DOHH2 (cell line): ENCODE measurements around the gene CEP95.
A peak's percentile ranks its signal among the peaks of the same experiment; 100 is the strongest.

Experiments
- H3F3A ChIP-seq: fragments of 200-600 bp; sonication (generic), shearing (Covaris generic); 2 replicates; pipeline ENCODE4 v1.6.0; 2016; ENCODE audit warnings: antibody characterized with exemption, mild to moderate bottlenecking; ENCODE audit not compliant: control insufficient read depth, insufficient read depth
- H3K27ac ChIP-seq: fragments of 200-600 bp; sonication (generic); 2 replicates; pipeline ENCODE4 v1.5.1; 2014; ENCODE audit warnings: low read depth, mild to moderate bottlenecking, low read length, moderate library complexity
- H3K27me3 ChIP-seq: fragments of 200-600 bp; sonication (generic); 2 replicates; pipeline ENCODE4 v1.6.1; 2014; ENCODE audit warnings: mild to moderate bottlenecking, low read length, mixed read lengths; ENCODE audit not compliant: control insufficient read depth
- H3K36me3 ChIP-seq: fragments of 200-600 bp; sonication (generic); 2 replicates; pipeline ENCODE4 v1.6.1; 2014; ENCODE audit warnings: mild to moderate bottlenecking, low read length, moderate library complexity, mixed read lengths; ENCODE audit not compliant: control insufficient read depth
- H3K4me1 ChIP-seq: fragments of 200-600 bp; sonication (generic); 2 replicates; pipeline ENCODE4 v1.6.1; 2014; ENCODE audit warnings: mild to moderate bottlenecking, low read length, mixed read lengths; ENCODE audit not compliant: control insufficient read depth
- H3K4me2 ChIP-seq: fragments of 200-600 bp; sonication (generic); 2 replicates; pipeline ENCODE4 v1.6.0; 2014; ENCODE audit warnings: mild to moderate bottlenecking, low read length, moderate library complexity
- H3K4me3 ChIP-seq: fragments of 200-600 bp; sonication (generic); 2 replicates; pipeline ENCODE4 v1.5.1; 2014; ENCODE audit warnings: mild to moderate bottlenecking, low read length, mixed read lengths
- H3K79me2 ChIP-seq: fragments of 200-600 bp; sonication (generic); 2 replicates; pipeline ENCODE4 v1.6.1; 2014; ENCODE audit warnings: mild to moderate bottlenecking, low read length, mixed read lengths; ENCODE audit not compliant: control insufficient read depth
- H3K9me2 ChIP-seq: fragments of 200-600 bp; sonication (generic); replicated peaks from 2 replicates; pipeline ENCODE4 v1.6.1; 2014; ENCODE audit warnings: mild to moderate bottlenecking, low read length, mixed read lengths; ENCODE audit not compliant: control insufficient read depth
- H3K9me3 ChIP-seq: fragments of 200-600 bp; sonication (generic); 2 replicates; pipeline ENCODE4 v1.6.1; 2014; ENCODE audit warnings: antibody characterized with exemption, low read length, mixed read lengths; ENCODE audit not compliant: control insufficient read depth, insufficient read depth
- H4K20me1 ChIP-seq: fragments of 200-600 bp; sonication (generic); 2 replicates; pipeline ENCODE4 v1.6.0; 2014; ENCODE audit warnings: low read depth, mild to moderate bottlenecking, antibody characterized with exemption, low read length, moderate library complexity; ENCODE audit not compliant: control insufficient read depth, insufficient read depth
- CTCF ChIP-seq: fragments of 200-600 bp; sonication (generic); IDR thresholded peaks from one replicate; pipeline ENCODE4 v1.5.1; 2014; ENCODE audit warnings: antibody characterized with exemption, mild to moderate bottlenecking, low read depth, low read length; ENCODE audit not compliant: poor library complexity, severe bottlenecking
- EZH2phosphoT487 ChIP-seq: fragments of 200-600 bp; sonication (generic); IDR thresholded peaks from 2 replicates; pipeline ENCODE4 v1.6.1; 2017; ENCODE audit warnings: borderline replicate concordance, mild to moderate bottlenecking, antibody characterized with exemption, low read length, moderate library complexity, mixed read lengths

Gene CEP95

GRCh38 chr17:64488301-64488700, 18.5 kb upstream of the CEP95 start:
- Histone ChIP-seq H3K9me3 (no peaks in the 10 kb centered on the region), H3F3A (peaks cover 7% of the 10 kb centered on the region), H3K4me1 (peaks cover 5% of the 10 kb centered on the region), H4K20me1 (no peaks in the 10 kb centered on the region), H3K27me3 (no peaks in the 10 kb centered on the region), H3K27ac (no peak overlapping the region), H3K4me3 (no peak overlapping the region), H3K4me2 (no peak overlapping the region), H3K9me2 (no peaks in the 10 kb centered on the region), H3K36me3 (peaks cover 88% of the 10 kb centered on the region), H3K79me2 (peaks cover 27% of the 10 kb centered on the region)
- TF ChIP-seq CTCF = no peak
- no peak for TF ChIP-seq EZH2phosphoT487

- Histone ChIP-seq H3K27ac (no peak overlapping the region), H3K36me3 (peaks cover 75% of the 10 kb centered on the region), H3K27me3 (no peaks in the 10 kb centered on the region), H3K9me2 (no peaks in the 10 kb centered on the region), H4K20me1 (no peaks in the 10 kb centered on the region), H3K4me2 (no peak overlapping the region), H3K9me3 (no peaks in the 10 kb centered on the region), H3K4me1 (peaks cover 16% of the 10 kb centered on the region), H3F3A (peaks cover 15% of the 10 kb centered on the region), H3K4me3 (no peak overlapping the region), H3K79me2 (peaks cover 56% of the 10 kb centered on the region)
- TF ChIP-seq EZH2phosphoT487 (no peak), CTCF (peak; percentile 68)
These were observed 15.5 kb upstream of the CEP95 start for GRCh38 chr17:64491034-64491860.

- Histone ChIP-seq H3K36me3 (peaks cover 68% of the 10 kb centered on the region), H3F3A (peaks cover 15% of the 10 kb centered on the region), H3K9me3 (no peaks in the 10 kb centered on the region), H3K4me3 (no peak overlapping the region), H4K20me1 (no peaks in the 10 kb centered on the region), H3K27ac (no peak overlapping the region), H3K27me3 (no peaks in the 10 kb centered on the region), H3K79me2 (peaks cover 62% of the 10 kb centered on the region), H3K4me1 (peaks cover 16% of the 10 kb centered on the region), H3K9me2 (no peaks in the 10 kb centered on the region), H3K4me2 (no peak overlapping the region)
- no peak for TF ChIP-seq CTCF
- no peak for TF ChIP-seq EZH2phosphoT487
These were observed 14.8 kb upstream of the CEP95 start for GRCh38 chr17:64491994-64492393.
